Muscle of back (tissue), 11 donors: ENCODE results near the gene CRY2. TPM values are rescaled to one million over a fixed set of nuclear protein-coding genes. Genes with fewer than 3 reads are reported as not detected.
"Not testable (repeated sequence)": the region's sequence is repeated elsewhere in the genome, so short reads cannot be mapped to it uniquely, and the experiment has no call there.

Experiments used
- DNase-seq, 3 donors: peaks; one replicate each; pipeline versions ENCODE4 v3.0.0 to v3.0.0-alpha.2; 2013
- polyA plus RNA-seq, 10 donors: library from polyadenylated mRNA; unstranded; fragments of 120-200 nt; gene quantifications; one replicate each; pipeline ENCODE4 v1.2.1, GENCODE V29; 2013; ENCODE audit not compliant: insufficient read length in 10 of 10

Gene CRY2
- polyA plus RNA-seq, 10 donors: 21.6 to 34.1 (median 28.4) TPM

GRCh38 chr11:45810431-45811108, 36.7 kb upstream of the CRY2 start:
- no peak for DNase-seq

- no peak for DNase-seq
Observed at GRCh38 chr11:45811109-45811435, 36.2 kb upstream of the CRY2 start.

GRCh38 chr11:45811571-45812290, 35.5 kb upstream of the CRY2 start:
- DNase-seq: no peak

- no peak for DNase-seq
Observed at GRCh38 chr11:45812581-45813548, 34.4 kb upstream of the CRY2 start.

GRCh38 chr11:45815747-45816146, 31.5 kb upstream of the CRY2 start:
- DNase-seq: no peak

- no peak for DNase-seq
Observed at GRCh38 chr11:45816614-45817013, 30.7 kb upstream of the CRY2 start.

GRCh38 chr11:45817191-45817590, 30.1 kb upstream of the CRY2 start:
- no peak for DNase-seq

- no peak for DNase-seq
Observed at GRCh38 chr11:45818961-45819605, 28.2 kb upstream of the CRY2 start.

- DNase-seq: no peak
Observed at GRCh38 chr11:45820211-45820857, 26.9 kb upstream of the CRY2 start.

GRCh38 chr11:45826492-45826891, 20.8 kb upstream of the CRY2 start:
- not testable (repeated sequence) for DNase-seq

- no peak for DNase-seq
Observed at GRCh38 chr11:45827123-45827522, 20.2 kb upstream of the CRY2 start.

- DNase-seq: no peak
Observed at GRCh38 chr11:45828996-45829395, 18.3 kb upstream of the CRY2 start.

GRCh38 chr11:45830596-45830995, 16.7 kb upstream of the CRY2 start:
- DNase-seq: no peak

GRCh38 chr11:45832811-45833441, 14.3 kb upstream of the CRY2 start:
- DNase-seq: peak in 1 of 3 donors; percentile 55

- no peak for DNase-seq
Observed at GRCh38 chr11:45833761-45834160, 13.5 kb upstream of the CRY2 start.

- no peak for DNase-seq
Observed at GRCh38 chr11:45834298-45834756, 12.9 kb upstream of the CRY2 start.

GRCh38 chr11:45839204-45839603, 8.1 kb upstream of the CRY2 start:
- no peak for DNase-seq

- DNase-seq: not testable (repeated sequence)
Observed at GRCh38 chr11:45840251-45840650, 7.0 kb upstream of the CRY2 start.

GRCh38 chr11:45843158-45843924, 3.9 kb upstream of the CRY2 start:
- DNase-seq: peak; percentile 71 to 92 (median 88)
